NCI-H446 (cell line): Measurements from ENCODE around the gene ZDHHC21.
A peak's percentile ranks its signal among the peaks of the same experiment; 100 is the strongest.

Experiments
- DNase-seq, 2 experiments: peaks; one replicate each; lab custom pipeline; 2025; lab: John Stamatoyannopoulos, UW

ZDHHC21 gene

GRCh38 chr9:14616188-14616982 is 76.8 kb downstream of the ZDHHC21 start:
- peak; percentile 100 for DNase-seq

DNA sequence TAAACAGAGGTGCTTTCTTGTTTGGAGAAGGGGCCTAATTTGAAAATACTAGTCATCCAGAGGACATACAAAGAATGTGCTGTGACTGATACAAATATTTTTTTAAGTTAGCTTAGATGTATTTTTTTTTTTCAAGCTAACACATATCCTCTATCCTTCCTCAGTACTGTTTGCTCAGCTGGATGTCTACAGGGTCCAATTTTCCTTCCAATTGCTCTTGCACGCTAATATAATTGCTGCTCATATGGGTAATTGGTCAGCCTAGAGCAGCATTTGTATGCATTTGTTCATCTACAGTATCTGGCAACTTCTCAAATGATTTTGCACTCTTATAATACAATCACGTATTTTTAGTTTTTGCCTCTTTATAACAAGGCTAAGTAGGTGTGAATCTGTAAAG is 84.7 kb downstream of the ZDHHC21 start:
- peak; percentile 100 for DNase-seq

DNA sequence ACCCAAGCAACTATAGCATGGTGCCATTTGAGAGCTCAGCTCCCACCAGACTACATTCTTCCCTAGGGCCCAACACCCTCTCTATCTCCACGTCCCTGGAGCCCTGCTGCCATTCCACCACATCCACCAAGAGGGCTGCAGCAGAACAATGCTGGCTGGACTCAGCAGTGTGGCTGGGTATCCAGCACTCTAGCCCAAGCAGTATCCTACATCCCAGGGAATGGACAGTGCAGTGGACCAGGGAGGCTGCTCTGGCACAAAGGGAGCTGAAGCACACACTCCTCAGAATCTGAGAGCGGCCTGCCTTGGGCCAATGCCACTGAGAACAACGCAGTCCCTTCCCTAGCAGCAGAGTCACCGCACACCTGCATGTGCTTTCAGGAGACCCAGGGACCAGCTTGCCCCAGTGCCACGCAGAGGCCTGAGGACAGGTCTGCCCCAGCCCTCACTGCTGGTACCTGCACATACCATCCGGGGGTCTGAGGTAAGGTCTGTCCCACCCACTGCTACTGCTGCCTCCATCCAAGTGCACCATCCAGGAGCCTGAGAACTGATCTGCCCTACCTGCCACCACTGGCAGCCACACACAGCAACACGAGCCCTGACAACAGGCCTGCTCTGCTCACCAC is 95.9 kb downstream of the ZDHHC21 start:
- DNase-seq, result no peak

DNA sequence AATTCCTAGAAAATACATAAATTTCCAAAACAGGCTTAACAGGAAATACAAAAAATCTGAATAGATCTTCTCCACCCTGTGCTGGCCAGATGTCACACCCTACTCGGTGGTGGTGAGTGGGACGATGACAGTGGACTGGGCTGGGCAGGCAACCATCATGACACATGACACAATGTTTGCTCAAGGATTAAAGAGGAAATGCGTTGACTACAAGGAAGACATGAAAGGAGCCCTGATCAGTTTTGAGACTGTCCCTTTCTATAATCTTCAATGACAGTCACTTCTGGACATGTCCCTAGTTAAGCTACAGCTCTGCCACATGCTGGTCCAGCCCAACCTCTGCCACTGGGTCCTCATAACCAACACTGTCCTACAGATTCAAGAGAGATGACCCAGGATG is 99.8 kb downstream of the ZDHHC21 start:
- DNase-seq, result no peak

DNA sequence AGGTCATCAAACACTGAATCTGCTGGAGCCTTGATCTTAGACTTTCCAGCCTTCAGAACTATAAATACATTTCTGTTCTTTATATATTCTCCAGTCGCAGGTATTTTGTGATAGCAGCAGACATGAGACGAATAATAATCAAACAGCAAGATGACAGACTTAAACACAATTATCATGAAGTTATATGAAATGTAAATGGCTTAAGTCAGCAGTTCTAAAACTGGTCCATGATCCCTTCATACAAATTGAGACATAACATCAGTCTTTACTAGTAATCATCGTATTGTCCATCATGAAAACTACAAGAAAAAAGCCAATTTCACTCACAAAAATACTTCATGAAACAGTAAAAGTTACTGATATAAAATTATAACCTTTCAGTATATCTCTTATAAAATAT is 101.8 kb downstream of the ZDHHC21 start:
- no peak for DNase-seq

DNA sequence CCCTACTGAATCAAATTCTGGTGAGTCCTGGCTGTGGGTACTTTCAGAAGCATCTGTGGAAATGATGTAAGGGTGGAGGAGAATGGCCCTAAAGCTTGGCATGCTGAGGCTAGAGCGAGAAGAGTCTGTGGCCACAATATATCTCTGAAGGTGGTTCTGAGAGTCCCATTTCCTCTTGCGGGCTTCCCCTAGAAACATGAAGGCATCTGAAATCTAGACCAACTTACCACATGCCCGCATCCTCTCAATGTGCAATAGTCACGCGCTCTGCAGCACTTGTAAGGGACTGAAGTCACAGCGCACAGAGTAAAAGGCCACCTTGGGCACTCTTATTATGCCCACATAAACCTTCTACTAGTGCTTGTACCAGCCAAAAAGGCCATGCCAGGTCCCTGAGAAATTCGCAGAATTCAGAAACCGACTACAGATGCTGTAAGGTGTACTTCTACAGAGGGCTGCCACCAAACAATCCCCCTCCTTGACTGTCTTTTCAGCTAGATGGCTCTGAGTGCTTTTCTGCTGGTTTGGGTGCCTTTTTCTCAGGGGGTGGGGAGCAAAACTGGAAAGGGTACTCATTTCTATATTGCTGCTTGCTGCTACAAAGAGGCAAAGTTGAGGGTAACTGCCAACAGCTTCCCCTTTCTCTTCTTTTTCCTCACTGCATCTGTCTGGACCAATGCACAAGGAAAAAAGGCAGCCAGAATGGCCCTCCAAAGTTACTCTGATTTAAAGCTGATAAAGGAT is 107.3 kb downstream of the ZDHHC21 start:
- no peak for DNase-seq

- no peak for DNase-seq
Measured at GRCh38 chr9:14584571-14584970, 108.7 kb downstream of the ZDHHC21 start.

GRCh38 chr9:14578030-14578429 is 115.2 kb downstream of the ZDHHC21 start:
- no peak for DNase-seq

DNA sequence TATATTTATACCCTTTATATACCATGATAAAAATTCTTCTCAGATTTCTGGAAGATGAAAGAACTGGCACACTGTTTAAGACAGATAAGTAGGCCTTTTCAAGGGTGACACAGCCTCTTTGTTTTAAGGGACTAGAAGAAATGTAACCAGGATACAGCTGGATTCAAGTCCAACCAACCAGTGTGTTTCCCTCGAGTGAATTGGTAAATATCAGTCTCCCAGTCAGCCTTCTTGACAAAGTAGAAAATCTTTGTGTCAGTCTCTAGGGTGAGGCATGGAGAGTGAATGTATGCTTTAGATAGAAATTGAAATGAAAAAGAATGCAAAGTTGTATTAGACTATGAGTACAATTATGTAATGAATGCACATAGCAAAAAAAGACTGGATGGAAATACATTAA is 119.1 kb downstream of the ZDHHC21 start:
- no peak for DNase-seq

DNA sequence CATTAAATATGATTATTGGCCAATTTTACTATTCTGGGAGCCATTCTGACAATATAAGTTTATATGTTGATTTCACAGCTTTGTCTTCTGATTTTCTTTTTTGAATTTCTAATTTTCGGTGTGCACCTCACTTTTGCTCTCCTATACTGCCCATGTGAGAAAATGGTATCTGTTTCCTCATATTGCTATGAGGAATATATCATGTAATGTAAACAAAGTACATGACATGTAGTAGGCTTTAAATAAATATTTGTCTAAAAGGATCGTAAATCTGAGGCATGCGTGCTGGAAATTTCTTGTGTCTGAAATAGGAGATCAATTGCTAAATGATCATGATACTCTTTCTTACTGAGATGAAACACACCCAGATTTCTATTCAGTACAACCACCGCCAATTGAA is 119.9 kb downstream of the ZDHHC21 start:
- no peak for DNase-seq

GRCh38 chr9:14565352-14566016 is 127.7 kb downstream of the ZDHHC21 start:
- peak in 1 of 2 experiments; percentile 84 for DNase-seq

DNA sequence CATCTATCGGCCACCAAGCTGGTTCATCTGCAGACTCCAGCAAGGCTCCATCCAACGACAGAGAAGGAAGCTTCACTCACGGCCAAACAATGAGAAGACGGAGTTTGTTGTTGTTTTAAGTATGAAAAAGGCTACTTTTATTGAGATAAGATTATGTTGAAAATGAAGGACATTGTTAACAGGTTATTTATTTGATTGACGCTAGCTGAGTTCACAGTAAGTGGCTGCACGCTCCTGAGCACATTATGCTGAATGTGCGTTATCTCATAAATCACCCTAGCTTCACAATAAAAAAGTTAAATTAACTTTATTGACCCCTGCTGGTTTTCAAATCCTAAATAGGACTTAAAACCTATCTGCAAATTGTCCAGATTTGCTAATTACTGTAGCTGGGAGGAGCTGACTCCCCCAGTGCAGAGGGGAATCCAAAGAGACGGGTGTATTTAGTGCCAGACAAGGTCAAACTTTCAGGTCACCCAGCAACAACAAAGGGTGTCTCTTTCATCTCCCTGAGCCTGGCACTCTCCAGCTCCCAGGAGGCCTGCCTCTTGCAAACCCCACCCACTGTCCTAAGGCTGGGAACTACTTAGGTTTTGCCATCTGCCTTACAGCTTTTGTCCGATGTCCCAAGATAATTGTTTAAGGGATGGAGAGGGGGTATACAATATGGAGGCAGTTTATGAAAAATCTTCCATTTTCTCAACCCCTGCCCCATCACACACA is 129.2 kb downstream of the ZDHHC21 start:
- peak; percentile 97 to 100 for DNase-seq

GRCh38 chr9:14561929-14562405 is 131.3 kb downstream of the ZDHHC21 start:
- no peak for DNase-seq
